ENCODE data around the gene PHF23.

Gene PHF23

DNA sequence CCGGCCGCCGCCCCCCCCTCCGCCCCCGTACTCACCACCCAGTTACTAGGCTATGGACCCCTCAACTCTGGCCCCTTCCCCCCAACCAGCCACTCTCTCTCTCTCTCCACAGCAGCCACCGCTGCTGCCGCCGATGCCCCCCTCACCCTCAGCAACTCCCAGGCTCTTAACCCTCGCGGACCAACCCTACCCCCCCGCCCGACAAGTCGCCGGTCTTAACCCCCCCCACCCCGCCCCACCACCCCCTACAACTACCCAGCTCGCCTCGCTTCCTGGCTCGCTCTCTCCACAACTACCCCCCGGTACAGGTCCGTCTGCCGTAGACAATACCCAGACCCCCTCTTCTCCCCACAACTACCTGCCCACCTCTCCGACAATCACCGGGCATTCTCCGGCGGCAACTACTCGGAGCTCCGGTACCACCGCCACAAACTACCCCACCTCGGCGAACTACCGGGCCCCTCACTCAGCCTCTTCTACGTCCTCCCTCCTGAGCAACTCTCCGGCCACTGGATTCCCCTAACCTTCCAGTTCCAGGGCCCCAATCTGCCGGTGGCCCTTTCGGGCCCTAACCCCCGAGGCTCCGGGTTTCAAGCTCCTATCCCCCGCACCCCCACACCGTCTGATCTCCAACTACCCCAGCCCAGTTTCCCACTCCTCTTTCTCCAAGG, 702 bp downstream of the PHF23 start:
- in situ Hi-C loops (cut with MboI; ENCODE audit: low sequenced_read_pairs) = no loop called here

DNA sequence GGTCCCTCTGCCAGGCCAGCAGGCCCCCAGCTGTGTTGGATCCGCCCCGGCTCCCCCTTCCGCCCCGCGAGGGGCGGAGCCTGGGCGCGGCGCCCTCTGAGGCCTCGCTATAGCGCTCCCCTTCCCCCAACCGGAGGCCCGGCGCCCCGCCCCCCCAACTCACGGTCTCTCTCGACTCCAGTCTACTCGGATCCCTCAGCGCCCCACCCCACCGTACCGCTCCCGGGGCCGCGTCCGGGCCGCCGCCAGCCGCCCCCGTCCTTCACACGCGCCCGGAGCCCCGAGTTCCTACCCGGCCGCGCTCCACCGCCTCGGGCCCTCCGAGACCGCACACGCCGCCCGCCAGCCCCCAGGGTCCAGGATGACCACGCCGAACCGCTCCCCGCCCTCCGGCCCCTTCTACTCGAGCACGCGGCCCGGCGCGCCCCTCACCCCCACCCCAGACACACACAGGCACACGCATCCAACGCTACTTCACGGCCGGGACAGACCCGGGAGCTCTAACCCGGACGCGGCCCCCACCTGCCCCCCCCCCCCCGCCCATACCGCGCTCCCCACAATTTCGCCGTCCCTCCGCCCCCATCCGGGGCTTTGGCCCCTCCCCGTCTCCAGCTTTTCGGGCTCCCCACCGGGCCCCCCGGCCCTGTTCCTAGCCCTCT, 1.4 kb downstream of the PHF23 start:
- in situ Hi-C loops (cut with MboI; ENCODE audit: low sequenced_read_pairs) = no loop called here

DNA sequence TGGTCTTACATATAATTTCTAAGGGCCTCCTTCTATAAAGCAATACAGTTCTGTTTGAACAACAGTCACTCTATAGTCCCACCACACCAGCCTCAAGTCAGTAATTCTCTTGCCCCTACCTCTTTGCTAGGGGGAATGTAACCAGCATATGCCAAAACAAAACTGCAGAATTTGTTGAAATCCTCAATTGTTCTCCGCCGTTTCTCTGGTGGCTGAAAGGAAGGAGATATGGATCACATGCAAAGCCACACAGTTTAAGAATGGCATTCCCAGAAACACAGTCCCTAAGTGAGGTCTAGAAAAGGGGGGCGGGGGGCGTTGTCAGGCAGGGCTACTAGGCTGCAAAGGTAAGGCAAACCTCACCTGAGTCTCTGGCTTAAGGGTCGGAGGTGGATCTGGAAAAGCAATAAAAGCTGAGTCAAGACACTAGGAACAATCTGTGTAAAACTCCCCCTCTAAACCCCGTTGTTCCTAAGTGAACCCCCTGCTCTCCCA, 1.9 kb downstream of the PHF23 start:
- in situ Hi-C loops (cut with MboI; ENCODE audit: low sequenced_read_pairs) = no loop called here

DNA sequence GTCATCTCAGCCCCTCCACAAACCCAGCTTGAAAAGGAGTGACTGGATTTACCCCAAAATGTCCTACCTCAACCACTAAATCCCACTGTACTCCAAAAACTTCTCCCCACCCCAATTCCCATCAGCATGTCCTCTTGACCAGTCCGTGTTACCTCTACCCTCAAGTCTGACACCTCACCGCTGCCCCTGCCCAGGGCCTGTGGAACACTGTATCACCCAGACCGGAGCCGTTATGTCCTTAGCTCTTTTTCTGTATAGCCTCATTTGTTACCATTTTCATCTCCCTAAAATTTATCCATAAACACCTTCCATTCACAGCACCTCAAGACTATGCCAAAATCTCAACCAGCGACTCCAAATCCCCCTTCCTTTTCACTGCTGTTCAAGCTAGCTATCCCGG, 2.4 kb downstream of the PHF23 start:
- in situ Hi-C loops (cut with MboI; ENCODE audit: low sequenced_read_pairs) = no loop called here

DNA sequence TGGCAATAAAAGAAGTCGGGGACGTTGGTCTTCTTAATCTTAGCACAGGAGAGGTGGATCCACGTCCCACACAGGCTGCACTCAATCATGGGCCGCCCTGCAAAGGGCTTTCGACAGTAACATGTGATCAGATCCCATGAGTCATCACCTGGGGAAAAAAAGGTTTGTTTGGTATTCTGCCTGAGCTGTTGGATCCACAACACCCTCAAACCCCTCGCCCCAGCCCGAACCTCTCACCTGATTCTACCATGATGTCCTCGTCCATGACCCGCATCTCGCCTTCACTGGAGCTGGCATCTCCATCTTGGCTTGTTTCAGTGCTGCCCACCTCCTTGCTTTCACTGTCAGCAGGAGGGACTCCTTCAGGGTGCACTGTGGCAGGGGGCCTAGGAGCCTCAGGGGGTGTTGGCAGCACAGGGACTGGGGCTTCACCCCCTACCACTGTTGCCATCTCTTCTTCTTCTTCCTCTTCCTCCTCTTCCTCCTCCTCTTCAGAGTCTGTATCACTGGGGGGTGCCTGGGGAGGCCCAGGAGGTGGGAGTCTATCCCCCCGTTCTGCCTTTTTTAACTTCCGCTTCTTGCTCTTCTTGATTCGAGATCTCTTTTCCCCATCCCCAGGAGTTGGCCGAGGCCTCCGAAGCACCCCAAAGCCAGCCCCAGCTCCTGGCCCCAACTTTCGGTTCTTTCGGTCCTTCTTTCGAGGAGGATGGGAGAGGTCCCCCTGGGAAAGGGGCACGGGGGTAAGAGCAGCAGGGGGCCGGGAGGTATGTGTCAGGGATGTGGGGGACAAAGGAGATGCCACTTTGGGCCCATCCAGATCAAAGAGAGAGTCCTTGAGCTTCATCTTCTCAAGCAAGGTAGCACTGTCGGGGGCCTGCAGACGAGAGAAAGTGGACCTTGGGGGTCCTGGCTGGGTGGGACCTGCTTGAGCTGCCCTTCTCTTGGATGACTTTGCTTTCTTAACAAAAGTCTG, 3.3 kb downstream of the PHF23 start:
- in situ Hi-C loops (cut with MboI; ENCODE audit: low sequenced_read_pairs) = no loop called here

DNA sequence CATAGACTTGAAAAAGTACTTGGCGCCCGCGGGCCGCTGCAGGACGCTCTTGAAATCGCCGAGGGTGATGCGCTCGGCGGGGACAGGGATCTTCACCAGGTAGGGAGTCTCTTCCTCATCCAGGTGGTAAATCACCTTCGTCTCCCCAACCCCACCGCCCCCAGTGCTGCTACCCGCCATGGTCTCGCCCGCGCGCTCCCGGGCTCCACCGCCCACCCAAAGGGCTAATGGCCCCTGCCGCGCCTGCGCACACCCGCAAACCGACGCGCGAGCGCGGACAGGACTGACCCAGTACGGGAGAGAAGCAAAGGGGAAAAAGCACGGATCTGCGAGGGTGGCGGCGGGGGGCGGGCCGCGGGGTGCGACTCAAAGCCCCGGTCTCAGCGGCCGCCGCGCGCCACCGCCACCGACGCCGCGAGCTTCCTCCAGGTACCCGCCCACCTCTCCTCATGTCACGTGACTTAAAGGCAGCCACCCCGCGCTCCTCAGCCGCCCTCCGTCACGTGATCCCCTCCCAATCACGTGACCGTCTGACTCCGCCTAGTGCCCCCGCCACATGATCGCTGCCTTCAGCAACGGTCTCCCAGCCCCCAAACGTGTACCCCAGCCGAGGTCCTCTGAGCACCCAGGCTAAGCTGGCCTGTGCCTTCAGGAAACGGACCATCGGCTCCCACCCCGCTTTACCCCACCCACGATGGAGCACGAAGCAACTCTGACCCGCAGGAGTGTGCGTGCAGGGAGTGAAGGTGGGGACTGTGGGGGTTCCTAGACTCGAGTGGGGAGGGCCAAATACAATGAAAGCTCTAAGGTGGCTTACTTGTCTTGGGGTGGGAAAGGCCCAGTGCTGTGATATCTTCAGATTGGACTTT, 4.9 kb downstream of the PHF23 start, which contains the start of gene DVL2:
DVL2 (minus strand) TSS at position 435 of the 869 bp plus-strand sequence; CDS start at position 180, 255 bp downstream.
- in situ Hi-C loops (cut with MboI; ENCODE audit: low sequenced_read_pairs) = no loop called here

DNA sequence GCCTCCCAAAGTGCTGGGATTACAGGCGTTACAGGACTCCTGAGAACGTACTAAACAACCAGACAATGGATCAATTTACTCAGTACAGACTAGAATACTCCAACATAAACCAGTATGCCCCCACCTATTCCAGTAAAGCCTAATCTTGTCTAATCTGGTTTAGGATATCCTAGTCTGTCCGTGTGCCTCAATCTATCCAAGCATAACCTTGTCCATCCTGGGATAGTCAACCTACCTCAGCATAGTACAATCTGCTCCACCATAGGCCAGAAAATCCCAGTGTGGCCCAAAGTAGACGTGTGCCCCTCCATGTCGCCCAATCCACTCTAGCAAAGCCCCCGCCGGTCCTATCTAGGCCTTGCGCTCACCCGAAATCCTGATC, 5.6 kb downstream of the PHF23 start:
- in situ Hi-C loops (cut with MboI; ENCODE audit: low sequenced_read_pairs) = no loop called here

DNA sequence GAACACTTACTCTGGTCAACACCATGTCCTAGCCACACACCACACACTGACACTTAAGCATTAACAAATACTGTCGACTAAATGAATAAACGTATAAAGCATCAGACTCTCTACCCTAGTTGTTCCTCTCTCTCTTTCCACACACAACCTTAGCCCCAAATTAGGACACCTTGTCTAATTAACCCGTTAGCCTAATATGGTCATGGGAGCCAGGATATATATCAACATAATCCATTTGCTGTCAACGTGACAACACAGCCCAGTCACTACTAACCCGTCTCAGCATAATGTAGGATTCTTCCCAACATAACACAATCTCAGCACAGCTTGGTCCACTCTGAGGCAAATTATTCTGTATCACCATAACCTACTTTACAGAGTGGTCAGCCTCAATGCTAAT, 7.1 kb downstream of the PHF23 start:
- in situ Hi-C loops (cut with MboI; ENCODE audit: low sequenced_read_pairs) = no loop called here

DNA sequence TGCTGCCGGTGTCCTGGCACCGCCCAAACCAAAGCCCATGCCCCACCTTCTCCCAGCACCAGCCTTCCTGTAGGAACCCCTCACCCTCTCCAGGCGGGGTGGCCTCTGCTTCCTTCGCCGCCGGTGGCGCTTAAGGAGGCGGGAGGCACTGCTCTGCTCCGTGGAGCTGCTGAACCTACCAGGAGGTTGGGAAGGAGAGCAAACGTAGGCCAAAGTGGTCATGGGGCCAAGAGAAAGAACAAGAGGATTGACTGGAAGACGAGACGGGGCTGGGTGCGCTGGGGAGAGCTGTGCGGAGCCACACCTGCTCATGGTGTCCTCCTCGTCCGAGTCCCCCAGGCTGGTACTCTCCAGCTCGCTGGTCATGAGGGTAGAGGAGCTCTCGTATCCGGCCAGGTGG, 9.8 kb downstream of the PHF23 start:
- in situ Hi-C loops (cut with MboI; ENCODE audit: low sequenced_read_pairs) = no loop called here

DNA sequence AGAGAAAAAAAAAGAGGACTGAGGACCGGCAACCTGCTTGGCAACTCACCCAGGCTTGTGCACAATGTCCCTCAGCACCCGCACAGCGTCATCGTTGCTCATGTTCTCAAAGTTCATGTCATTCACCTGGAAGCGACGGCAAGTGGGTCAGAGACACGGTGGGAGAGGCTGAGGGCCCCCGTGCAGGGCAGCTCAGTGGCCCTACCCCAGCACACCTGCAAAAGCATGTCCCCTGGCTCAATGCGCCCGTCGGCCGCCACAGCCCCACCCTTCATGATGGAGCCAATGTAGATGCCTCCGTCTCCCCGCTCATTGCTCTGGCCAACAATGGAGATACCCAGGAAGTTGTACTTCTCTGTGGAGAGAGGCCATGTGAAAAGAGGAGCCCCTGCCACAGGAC, 10.3 kb downstream of the PHF23 start:
- in situ Hi-C loops (cut with MboI; ENCODE audit: low sequenced_read_pairs) = no loop called here

DNA sequence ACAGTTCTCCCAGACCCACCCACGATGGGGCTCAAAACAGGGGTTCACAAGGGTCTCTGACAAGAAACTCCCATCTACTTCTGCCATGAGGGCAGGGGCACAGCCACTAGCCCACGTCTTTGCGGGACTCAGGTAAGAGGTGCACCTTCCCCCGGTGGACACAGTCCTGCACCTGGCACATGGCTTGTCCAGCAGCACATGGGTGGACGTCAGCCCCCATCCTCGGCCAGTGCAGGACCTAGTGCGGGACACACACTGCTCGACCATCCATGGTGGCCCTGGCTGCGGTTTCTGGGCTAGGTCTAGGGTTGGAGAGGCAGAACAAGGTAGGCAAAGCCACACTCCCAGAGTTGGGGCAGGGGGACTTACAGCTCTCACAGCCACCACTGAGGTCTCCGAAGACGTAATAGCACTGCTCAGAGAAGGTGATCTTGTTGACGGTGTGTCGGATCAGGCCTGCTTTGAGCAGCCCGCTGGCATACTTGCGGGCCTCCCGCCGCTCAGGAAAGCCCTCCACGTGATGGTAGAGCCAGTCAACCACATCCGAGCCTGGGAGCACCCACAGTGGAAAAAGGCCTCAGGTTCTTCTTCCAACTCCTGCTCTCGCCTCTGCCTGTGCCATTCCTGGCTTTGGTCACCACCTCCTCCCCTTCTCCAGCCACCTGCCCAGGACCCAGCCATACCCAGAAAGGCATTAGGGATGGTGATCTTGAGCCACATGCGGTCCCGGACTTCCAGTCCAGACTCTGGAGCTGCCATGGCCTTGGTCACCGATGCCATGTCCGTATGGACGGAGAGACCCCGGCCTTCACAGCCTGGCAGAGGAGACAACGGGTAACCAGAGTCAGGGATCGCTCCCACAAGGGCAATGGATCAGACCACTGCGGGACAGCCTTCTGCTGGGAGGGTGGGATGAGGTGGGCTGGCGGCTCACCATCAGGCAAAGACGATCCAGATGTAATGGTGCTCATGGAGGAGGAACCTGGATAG, 12.2 kb downstream of the PHF23 start:
- in situ Hi-C loops (cut with MboI; ENCODE audit: low sequenced_read_pairs) = no loop called here

DNA sequence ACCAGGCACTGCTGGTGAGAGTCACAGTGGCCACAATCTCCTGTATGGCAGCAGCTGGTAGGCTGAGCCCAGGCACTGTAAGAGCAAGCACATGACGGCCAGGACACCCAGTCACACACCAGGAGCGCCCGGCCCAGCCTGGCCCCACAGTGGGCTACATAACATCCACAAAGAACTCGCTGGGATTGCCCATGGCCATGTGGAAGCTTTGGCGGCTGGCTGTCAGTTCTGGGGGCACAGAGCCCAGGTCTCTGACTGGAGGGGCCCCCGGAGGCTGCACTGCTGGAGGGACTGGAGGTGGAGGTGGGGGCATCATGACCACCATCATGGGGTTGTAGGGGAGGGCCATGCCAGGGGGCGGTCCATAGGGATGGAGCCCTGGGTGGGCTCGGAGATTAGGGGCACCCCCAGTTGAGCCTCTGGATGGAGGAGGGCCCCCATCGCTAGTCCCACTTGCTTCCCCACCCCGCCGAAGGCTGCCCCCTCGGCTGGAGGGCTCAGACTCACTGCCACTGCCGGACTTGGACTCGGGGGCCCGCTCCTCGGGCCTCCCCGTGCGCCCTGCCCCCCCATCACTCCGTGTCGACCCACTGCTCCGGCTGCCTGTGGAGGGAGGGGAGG, 13.4 kb downstream of the PHF23 start:
- in situ Hi-C loops (cut with MboI; ENCODE audit: low sequenced_read_pairs) = no loop called here

DNA sequence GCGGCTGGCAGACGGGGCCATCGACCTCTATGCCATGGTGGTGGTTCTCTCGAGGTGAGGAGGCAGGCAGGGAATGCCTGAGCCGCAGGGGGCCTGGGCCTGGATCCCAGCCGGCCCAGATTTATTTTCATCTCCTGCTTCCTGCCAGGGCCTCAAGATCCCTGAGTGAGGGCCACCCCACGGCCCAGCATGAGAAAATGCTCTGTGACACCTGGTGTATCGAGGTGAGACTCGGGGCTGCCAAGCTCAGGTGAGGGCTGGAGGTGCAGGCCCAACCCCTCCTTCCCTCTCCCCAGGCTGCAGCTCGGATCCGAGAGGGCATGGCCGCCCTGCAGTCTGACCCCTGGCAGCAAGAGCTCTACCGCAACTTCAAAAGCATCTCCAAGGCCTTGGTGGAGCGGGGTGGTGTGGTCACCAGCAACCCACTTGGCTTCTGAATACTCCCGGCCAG, 14.6 kb downstream of the PHF23 start:
- in situ Hi-C loops (cut with MboI; ENCODE audit: low sequenced_read_pairs) = no loop called here

DNA sequence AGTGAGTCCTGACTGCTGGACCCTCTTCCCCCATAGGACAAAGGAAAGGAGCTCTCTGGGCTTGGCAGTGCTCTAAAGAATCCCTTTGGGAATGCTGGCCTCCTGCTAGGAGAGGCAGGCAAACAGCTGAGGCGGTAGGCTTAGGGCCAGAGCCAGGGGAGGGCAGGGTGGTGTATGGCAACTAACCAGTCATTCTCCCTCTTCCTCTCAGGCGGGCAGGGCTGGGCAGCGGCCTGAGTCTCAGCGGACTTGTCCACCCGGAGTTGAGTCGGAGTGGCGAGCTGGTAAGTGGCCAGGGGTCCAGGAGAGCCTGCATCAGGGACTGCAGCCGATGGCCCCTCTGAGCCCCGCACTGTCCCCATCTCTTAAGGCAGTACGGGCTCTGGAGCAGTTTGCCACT, 15.1 kb downstream of the PHF23 start:
- in situ Hi-C loops (cut with MboI; ENCODE audit: low sequenced_read_pairs) = no loop called here

DNA sequence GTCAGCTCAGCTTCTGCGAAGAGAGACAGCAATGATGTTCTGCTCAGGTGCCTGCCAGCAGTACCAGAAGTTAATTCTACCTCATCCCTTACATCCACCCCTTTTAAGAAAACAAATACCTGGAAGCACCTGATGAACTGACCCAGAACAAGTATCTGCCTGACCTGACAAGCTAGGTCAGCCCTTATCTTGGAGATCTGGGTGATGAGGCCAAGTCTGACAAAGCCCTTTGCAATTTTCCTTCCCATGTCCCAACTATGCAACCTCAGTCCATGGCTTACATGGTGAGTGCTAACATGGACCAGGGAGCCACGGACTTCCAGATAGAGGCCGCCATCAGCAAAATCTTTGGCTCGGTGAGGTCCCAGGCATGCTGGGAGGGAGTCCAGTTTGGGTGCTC, 15.9 kb downstream of the PHF23 start:
- in situ Hi-C loops (cut with MboI; ENCODE audit: low sequenced_read_pairs) = no loop called here

DNA sequence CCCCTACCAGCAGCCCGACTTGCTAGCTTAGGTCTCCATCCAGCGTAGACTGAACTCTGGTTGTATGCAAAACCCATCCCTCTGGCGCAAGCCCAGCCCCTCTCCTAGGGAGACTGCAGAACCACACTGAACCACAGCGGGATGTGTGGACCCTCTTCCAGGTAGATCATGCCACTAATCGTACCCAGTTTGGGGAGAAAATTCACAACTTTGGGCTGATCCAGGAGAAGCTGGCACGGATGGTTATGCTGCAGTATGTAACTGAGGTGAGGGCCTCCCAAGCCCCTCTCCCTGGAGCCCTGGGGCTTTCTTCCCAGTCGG, 16.3 kb downstream of the PHF23 start:
- in situ Hi-C loops (cut with MboI; ENCODE audit: low sequenced_read_pairs) = no loop called here

DNA sequence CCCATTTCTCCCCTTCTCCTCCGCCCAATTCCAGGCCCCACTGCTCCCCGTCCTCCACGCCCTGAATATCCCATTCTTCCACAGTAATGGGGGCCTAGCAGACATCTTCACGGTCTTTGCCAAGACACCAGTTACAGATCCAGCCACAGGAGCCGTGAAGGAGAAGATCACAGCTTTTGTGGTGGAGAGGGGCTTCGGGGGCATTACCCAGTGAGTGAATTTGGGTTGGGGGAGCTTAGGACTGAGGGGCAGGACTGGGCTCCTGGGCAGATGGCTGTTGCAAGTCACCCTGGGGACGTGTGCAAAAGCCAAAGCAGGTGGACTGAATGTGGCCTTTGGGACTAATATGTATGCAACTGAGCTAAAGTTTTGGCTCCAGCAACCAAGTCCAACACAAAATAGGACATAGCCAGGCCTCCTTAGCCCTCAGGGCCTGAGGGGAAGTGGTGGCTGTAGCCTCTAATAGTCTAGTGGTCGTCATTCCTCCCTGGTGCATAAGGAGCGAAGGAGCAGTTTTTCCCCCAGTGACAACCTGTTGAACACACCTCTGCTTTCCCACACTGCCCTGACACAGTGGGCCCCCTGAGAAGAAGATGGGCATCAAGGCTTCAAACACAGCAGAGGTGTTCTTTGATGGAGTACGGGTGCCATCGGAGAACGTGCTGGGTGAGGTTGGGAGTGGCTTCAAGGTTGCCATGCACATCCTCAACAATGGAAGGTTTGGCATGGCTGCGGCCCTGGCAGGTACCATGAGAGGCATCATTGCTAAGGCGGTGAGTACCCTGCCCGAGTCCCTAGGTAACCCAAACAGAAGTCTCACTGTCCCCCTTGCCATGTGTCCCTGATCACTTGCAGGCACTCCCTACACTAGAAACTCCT, 16.9 kb downstream of the PHF23 start:
- in situ Hi-C loops (cut with MboI; ENCODE audit: low sequenced_read_pairs) = no loop called here

All from hTERT RPE-1 (cell line).